Left cardiac atrium (tissue), 4 donors: ENCODE data around the gene PMVK. TPM values are rescaled to one million over a fixed set of nuclear protein-coding genes. Genes with fewer than 3 reads are reported as not detected.

Experiments used
- ATAC-seq, 2 donors: fragments of 200-7000 bp; cut with Tn5 transposase; one replicate each; pipeline ENCODE4 v1.9.1; 2020; ENCODE audit warnings: mild to moderate bottlenecking in 2 of 2, moderate library complexity in 2 of 2
- DNase-seq: peaks from one replicate; pipeline ENCODE4 v3.0.0-alpha.2; 2020
- intact Hi-C, 2 donors: fragments of 100-400 bp; cut with DNase I; formaldehyde crosslinking; loops; one replicate each; pipeline versions ENCODE4 v1.14.1 to v1.15.1; 2022 to 2023
- total RNA-seq, 2 donors: library from RNA; stranded (reverse); fragmentation: NEBNext Ultra II Directional; extraction: Animal tissue kit (Norgen Biotek cat#: 25700); gene quantifications; one replicate each; pipeline ENCODE4 v1.2.1, GENCODE V29; 2021
- donor health status: DM: no; HTN: yes; CAD: no.
- donor health status: DM: no; HTN: yes; CAD: no; lungs with severe emphysema.
- donor health status: DM: yes; HTN: yes; CAD: no.
- donor health status: Dilated cardiomyopathy.

PMVK gene
- total RNA-seq, 2 donors from 2014 or later = 55.9 to 63.7 TPM

DNA sequence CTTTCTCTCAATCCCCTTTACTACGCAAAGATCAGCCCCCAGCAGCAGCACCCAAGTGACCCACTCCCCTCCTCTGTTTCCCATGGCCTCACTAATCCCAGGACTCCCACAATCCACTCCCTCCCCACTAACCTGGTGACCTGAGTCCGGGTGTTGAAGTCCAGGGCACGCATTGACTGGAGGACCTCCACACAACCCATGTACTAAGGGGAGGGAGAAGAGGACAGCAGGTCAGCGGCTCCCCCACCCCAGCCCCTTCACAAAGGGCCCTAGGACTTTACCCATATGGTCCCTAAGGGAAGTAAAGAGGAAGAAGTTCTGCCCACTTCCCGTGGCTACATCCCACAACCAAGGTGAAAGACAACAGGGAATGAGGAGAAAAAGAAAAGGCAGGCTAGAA is 32.7 kb upstream of the PMVK start:
- no peak for ATAC-seq
- intact Hi-C loops = no loop called here
- DNase-seq = no peak

- intact Hi-C loops = no loop called here
- DNase-seq (no peak), ATAC-seq (no peak)
Measured at GRCh38 chr1:154968731-154969130, 32.2 kb upstream of the PMVK start.

GRCh38 chr1:154967331-154967950 is 30.9 kb upstream of the PMVK start:
- DNase-seq (no peak), ATAC-seq (no peak)
- intact Hi-C loops = no loop called here

DNA sequence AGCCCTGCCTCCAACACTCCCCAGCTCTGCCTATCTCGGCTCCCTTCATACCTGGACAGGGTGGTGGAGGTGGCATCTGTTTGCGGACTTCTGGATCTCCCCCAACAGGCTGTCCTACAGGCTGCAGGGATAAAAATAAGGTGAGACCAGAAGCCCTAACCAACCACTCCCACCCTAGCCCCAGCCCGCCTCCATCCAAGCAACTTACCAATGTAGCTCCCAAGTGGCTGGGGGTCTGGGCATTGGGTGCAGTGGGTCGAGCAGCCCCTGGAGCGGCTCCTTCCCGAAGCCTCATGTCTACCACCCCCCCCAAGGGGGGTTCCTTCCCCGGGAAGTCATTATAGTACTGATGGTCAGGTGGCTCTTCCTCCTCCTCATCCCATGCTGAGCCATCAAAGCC is 29.6 kb upstream of the PMVK start:
- DNase-seq (no peak), ATAC-seq (no peak)
- intact Hi-C loops = no loop called here

DNA sequence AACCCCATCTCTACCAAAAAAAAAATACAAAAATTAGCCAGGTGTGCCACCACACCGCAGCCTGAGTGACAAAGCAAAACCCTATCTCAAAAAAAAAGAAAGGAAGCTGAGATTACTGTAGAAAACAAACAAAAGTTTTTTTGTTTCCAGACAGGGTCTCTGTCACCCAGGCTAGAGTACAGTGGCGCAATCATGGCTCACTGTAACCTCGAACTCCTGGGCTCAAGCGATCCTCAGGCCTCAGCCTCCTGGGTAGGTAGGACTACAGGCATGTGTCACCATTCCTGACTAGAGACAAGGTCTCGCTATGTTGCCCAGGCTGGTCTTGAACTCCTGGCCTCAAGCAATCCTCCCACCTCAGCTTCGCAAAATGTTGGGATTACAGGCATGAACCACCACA is 27.8 kb upstream of the PMVK start:
- DNase-seq = no peak
- no peak for ATAC-seq
- intact Hi-C loops = loop anchor here in 1 of 2 donors (5.0 kb wide), 2 partner anchors 48 to 98 kb away; partner anchors contain the start of gene EFNA4

- DNase-seq = no peak
- intact Hi-C loops = loop anchor here in 1 of 2 donors (5.0 kb wide), 2 partner anchors 49 to 99 kb away; partner anchors contain the start of gene EFNA4
Measured at GRCh38 chr1:154963643-154964042, 27.1 kb upstream of the PMVK start.

DNA sequence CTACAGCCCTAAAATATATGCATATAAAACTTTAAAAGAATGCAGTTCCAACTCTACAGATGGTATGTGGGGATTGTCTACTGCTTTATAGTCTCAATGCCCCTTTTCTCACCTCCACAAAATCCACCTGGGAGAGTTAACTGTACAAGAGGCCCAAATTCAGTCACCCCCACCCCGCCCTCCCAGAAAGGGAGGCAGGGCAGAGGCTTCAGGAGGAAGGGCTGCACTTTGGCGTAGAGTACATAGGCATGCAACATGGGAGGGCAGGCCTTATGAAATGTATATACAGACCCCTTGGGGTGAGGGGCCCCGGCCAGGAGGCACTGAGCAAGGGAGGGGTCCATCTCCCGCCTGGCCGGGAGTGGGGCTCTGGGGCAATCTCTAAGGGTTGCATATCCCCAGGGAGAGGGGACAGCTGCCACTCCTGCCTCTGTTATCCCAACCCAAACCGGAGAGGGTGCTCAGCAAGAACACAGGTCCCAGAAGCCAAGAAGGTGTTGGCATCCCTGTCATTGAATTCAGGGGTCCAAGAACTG is 26.3 kb upstream of the PMVK start:
- no peak for ATAC-seq
- no peak for DNase-seq
- intact Hi-C loops = loop anchor here in 1 of 2 donors (5.0 kb wide), 2 partner anchors 49 to 99 kb away; partner anchors contain the start of gene EFNA4

More at GRCh38 chr1:154963643-154964042, 27.1 kb upstream of the PMVK start:
- no peak for ATAC-seq

DNA sequence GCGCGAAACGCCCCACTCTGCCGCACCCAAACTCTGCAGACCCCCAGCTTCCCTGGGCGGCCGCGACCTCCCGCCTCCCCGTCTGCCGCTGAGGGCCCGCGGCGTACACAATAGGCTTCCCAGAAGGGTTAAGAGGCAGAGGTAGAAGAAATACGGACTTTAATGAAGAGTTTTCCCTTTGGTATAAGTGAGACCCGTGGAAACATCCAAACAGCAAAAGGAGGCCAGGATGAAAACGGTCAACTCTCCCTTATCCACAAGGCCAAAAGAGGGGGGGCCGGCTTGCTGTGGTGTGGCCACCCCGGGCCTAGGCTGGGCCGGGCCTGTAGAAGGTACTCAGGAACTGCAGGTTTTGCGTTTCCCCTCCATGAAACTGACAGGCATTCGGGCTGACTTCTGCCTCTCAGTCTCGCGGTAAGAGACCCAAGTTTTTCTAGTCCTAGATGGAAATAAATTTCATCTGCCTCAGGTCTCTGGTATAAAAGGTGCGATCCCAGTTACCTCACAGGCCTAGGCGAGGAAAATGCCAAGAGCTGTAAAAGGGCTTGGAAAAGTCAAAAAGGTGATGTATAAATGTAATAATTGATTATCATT is 25.7 kb upstream of the PMVK start:
- intact Hi-C loops = loop anchor here in 1 of 2 donors (5.0 kb wide), 2 partner anchors 50 to 100 kb away; partner anchors contain the start of gene EFNA4
- DNase-seq (no peak), ATAC-seq (peak; percentile 11 to 24)

GRCh38 chr1:154961207-154962155 is 25.0 kb upstream of the PMVK start, which contains the start of gene PYGO2:
Gene PYGO2, minus strand, starts transcription at chr1:154961782. Its CDS starts 206 bp downstream, at chr1:154961576.
- peak; percentile 89 to 90 for ATAC-seq
- DNase-seq = peak; percentile 87
- intact Hi-C loops = loop anchor here in 1 of 2 donors (5.0 kb wide), 2 partner anchors 51 to 101 kb away; partner anchors contain the start of gene EFNA4

- intact Hi-C loops = loop anchor here in 1 of 2 donors (5.0 kb wide), 2 partner anchors 52 to 102 kb away; partner anchors contain the start of gene EFNA4
- no peak for ATAC-seq
- DNase-seq = no peak
Measured at GRCh38 chr1:154960446-154961136, 24.1 kb upstream of the PMVK start.

DNA sequence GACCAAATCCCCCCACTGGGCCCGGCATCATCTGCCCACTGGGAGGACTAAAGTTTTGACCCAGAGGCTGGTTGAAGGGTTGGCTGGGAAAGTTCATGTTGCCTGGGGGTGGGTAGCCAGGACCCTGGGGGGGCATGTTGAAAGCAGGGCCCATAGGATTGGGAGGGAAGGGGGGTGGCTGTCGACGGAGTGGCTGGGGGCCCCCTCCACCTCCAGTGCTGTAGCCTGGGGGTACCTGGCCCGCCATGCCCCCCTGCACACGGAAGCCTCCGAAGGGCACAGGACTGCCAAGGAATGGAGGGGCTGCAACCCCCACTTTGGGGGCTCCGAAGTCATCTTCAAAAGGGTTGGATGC is 22.9 kb upstream of the PMVK start:
- DNase-seq = no peak
- ATAC-seq = no peak
- intact Hi-C loops = no loop called here

DNA sequence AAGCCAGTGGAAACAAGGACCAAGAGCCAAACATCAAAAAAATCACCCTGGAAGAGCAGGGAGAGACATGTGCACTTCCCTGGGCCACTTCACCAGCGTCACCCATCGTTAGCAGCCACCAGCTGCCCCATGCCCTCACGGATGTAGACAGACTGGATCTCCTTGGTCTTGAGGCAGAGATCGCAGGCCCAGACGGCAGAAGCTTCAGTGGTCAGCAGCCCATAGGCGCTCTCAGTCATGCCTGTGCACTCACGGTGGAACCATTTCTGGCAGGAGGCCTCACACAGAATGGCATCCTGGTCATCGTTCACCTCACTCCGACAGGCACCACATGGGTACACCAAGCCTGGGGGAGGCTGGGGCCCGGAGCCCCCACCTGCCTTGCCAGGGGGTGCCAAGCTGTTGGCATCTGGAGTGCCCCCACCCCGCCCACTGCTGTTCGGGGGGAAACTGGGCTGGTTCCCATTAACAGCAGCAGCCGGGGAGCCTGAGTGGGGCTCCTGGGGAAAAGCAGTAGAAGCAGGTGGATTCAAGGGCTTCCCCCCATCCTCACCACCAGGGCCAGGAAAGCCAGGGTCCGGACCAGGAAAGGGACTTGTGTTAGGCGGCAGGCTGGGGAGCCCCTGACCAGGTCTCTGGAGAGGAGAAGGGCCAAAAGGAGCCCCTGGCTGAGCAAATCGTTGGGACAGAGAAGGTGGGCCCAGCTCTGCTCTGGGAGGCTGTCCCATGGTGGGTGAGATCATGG is 22.3 kb upstream of the PMVK start:
- ATAC-seq (no peak), DNase-seq (no peak)
- intact Hi-C loops = no loop called here

GRCh38 chr1:154958036-154958435 is 21.5 kb upstream of the PMVK start:
- DNase-seq = no peak
- intact Hi-C loops = no loop called here
- ATAC-seq = no peak

GRCh38 chr1:154957091-154957657 is 20.7 kb upstream of the PMVK start:
- ATAC-seq (no peak), DNase-seq (no peak)
- intact Hi-C loops = no loop called here

DNA sequence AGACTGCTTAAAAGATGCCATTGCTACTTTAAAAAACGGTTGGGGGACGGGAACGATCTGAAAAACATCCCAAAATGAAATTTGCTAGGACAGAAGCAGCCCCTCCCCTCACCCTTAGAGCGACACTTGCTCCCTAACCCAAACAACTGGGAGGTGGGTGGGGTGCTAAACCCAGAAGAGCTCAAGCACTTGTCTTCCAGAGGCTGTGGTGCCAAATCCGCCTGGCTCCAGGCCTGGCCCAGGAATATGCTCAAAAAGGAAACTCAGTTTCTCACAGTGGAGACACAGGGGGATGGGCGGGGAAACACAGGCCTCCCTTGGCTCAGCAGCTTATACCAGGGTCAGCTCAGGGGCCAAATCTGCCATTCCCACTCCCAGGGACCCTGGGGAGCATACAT is 20.0 kb upstream of the PMVK start:
- DNase-seq (peak; percentile 50), ATAC-seq (peak; percentile 7 to 28)

DNA sequence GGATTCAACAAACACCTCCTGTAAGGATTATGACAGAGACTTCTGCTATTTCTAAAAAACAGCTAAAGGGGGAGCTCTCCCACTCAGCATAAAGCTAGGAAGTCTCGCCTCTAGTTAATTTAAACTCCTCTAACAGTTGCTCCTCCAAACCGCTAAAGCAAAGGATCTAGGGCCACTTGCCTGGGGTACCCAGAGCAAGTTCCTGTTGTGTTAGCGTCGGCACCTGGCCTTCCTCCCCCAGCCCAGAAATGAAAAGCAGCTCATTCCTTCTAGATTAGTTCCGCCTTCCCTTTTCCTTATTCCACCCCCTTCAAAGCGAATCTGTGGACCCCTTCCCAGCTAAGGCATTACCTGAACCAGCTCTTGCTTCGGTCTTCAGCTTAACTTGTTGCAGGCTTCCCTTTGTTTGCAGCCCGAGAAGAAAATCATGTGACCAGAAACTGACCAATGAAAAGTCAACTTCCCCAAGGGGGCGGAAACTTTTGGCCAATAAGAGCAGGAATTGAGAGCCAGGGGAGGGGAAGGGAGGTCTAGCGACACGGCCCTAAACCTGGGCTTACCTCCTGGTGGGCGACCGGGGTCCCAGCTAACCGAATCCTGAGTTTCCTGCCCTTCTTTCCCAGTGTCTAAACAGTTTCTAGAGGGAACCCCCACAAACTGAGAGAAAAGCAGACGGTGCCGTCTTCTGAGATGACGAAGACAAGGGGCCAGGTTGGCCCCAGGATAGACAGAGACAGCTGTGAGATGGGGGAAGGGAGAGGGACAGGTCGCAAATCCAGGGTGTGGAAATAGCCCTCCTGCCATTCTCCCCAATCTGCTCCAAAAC is 19.4 kb upstream of the PMVK start, which contains the start of gene PBXIP1:
TSS of gene PBXIP1 (minus strand) at position 382 of the 826 bp plus-strand sequence. CDS start 2,378 bp downstream, outside the sequence.
- peak; percentile 84 to 88 for ATAC-seq
- intact Hi-C loops = no loop called here
- peak; percentile 68 for DNase-seq

More for the DNA sequence above, 20.0 kb upstream of the PMVK start:
- intact Hi-C loops = no loop called here
